ENCODE data around the gene RAB6C.
"Not testable (repeated sequence)": the region's sequence is repeated elsewhere in the genome, so short reads cannot be mapped to it uniquely, and the experiment has no call there.

GRCh38 chr2:129933387-129933786 lies 46.1 kb upstream of the RAB6C start:
- TF ChIP-seq CTCF (IDR thresholded peaks at IDR 0.05 in 4 of 5, conservative IDR thresholded peaks at IDR 0.05 in 1 of 5); POLR2A (IDR thresholded peaks at IDR 0.05): not testable (repeated sequence)
